Small intestine (tissue), 7 donors: Measurements from ENCODE around the gene STAMBPL1. TPM values are rescaled to one million over a fixed set of nuclear protein-coding genes. Genes with fewer than 3 reads are reported as not detected.

Experiments used
- DNase-seq, 2 donors: peaks; one replicate each; pipeline versions ENCODE4 v3.0.0 to v3.0.0-alpha.2; 2013
- FAIRE-seq: peaks from 2 replicates; lab custom pipeline; 2012; peaks lifted over from hg19 to GRCh38; lab: Jason Lieb, UNC
- H3K27ac ChIP-seq, 3 donors: one replicate each; pipeline ENCODE4 v1.5.1; 2013; ENCODE audit warnings: low read length in 2 of 3, mild to moderate bottlenecking in 2 of 3, control low read depth in 1 of 3, inconsistent platforms in 1 of 3, low read depth in 1 of 3, moderate library complexity in 1 of 3
- H3K27me3 ChIP-seq, 3 donors: one replicate each; pipeline ENCODE4 v1.6.1; 2013; ENCODE audit warnings: low read length in 3 of 3, inconsistent platforms in 1 of 3; ENCODE audit not compliant: control insufficient read depth in 3 of 3, insufficient read depth in 3 of 3
- H3K36me3 ChIP-seq, 3 donors: one replicate each; pipeline ENCODE4 v1.6.1; 2013; ENCODE audit warnings: low read length in 3 of 3, inconsistent platforms in 1 of 3, low read depth in 1 of 3, mild to moderate bottlenecking in 1 of 3, moderate library complexity in 1 of 3; ENCODE audit not compliant: control insufficient read depth in 3 of 3, insufficient read depth in 2 of 3
- H3K4me1 ChIP-seq, 3 donors: one replicate each; pipeline ENCODE4 v1.6.1; 2013; ENCODE audit warnings: low read length in 2 of 3, inconsistent platforms in 1 of 3, low read depth in 1 of 3, mild to moderate bottlenecking in 1 of 3, moderate library complexity in 1 of 3; ENCODE audit not compliant: control insufficient read depth in 3 of 3, insufficient read depth in 2 of 3
- H3K4me3 ChIP-seq, 3 donors: one replicate each; pipeline ENCODE4 v1.5.1; 2013; ENCODE audit warnings: low read length in 3 of 3, control low read depth in 1 of 3, inconsistent platforms in 1 of 3, low read depth in 1 of 3, mild to moderate bottlenecking in 1 of 3, moderate library complexity in 1 of 3
- H3K9me3 ChIP-seq, 2 donors: one replicate each; pipeline ENCODE4 v1.6.1; 2013; ENCODE audit warnings: low read depth in 1 of 2, low read length in 1 of 2; ENCODE audit not compliant: control insufficient read depth in 2 of 2, insufficient read depth in 1 of 2
- WGBS, 3 donors: extraction: QIAGEN DNeasy Blood & Tissue Kit; methylation state at CpG; one replicate each; pipeline ENCODE4 v1.1.7; 2013; 5-methylcytosine and 5-hydroxymethylcytosine counted together
- polyA plus RNA-seq, 4 donors: library from polyadenylated mRNA; stranded (reverse) in 3 of 4; unstranded in 1 of 4; fragments of 200-250 nt in 3 of 4; fragments of 120-200 nt in 1 of 4; gene quantifications; one replicate each; pipeline versions ENCODE4 v1.2.1 to v1.2.3, GENCODE V29; 2013
- donor health status: healthy with polysubstance abuse.
- donor health status: control.
- donor health status: control.
- donor health status: Bipolar disorder and iron deficiency.
- donor health status: healthy.

STAMBPL1 gene
- polyA plus RNA-seq, 4 donors: 2.9 to 27.7 (median 9.4) TPM

DNA sequence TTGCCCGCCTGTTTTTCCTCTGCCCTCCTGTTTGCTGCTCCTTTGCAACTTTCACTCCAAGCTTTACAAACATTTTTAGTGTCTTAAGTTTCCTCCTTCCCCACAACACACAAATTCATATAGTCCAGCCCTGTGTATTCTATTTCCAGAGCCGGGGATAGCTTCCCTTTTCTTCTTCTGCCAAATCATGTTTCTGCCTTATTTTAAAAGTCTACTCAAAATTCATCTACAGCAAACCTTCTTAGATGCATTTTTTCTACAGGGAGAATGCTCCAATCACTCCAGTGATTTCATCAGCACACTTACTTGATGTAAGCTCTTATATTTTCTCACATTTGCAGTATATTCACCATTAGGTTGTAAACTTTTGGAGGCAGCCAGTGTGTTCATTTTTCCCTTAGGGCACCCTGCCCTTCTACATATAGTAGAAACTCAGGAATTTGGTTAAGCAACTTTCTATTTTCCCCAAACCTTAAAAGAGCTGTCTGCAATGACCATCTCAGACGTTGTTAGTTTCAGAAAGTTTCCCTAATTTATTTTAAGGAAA lies 84.9 kb downstream of the STAMBPL1 start:
- Histone ChIP-seq H3K36me3 (no peaks in the 10 kb centered on the region), H3K27me3 (no peaks in the 10 kb centered on the region), H3K9me3 (no peaks in the 10 kb centered on the region), H3K27ac (no peak overlapping the region), H3K4me1 (no peaks in the 10 kb centered on the region), H3K4me3 (no peak overlapping the region)
- FAIRE-seq (no peak), DNase-seq (no peak)
- WGBS, 3 donors: 64 to 86% (median 83%) methylated on average over 3 of the region's 3 CpGs

DNA sequence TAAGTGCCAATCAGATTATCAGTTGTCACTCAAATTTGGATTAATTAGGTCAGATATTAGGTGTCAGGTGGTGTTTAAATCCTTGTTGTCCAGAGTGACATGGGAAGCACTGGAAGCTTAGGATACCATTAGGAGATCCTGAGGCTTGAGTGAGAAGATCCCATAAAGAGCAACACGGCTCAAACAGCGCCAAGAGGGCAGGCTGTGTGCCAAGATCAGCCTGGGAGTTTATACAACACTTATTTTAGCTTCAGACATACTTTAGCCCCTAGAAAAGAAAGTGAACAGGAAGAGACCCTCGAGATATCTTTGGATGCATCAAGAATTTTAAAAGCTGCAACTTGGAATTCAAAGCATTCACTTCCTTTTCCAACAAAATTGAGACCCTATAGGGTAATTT lies 86.8 kb downstream of the STAMBPL1 start:
- no peaks in the 10 kb centered on the region for H3K4me1 ChIP-seq
- H3K27ac ChIP-seq: peak overlapping the region in 1 of 3 donors; percentile 51
- no peaks in the 10 kb centered on the region for H3K9me3 ChIP-seq
- no peaks in the 10 kb centered on the region for H3K27me3 ChIP-seq
- no peak overlapping the region for H3K4me3 ChIP-seq
- no peaks in the 10 kb centered on the region for H3K36me3 ChIP-seq
- no peak for DNase-seq
- WGBS, 3 donors: 51 to 65% (median 59%) methylated on average over 3 of the region's 3 CpGs
- no peak for FAIRE-seq

DNA sequence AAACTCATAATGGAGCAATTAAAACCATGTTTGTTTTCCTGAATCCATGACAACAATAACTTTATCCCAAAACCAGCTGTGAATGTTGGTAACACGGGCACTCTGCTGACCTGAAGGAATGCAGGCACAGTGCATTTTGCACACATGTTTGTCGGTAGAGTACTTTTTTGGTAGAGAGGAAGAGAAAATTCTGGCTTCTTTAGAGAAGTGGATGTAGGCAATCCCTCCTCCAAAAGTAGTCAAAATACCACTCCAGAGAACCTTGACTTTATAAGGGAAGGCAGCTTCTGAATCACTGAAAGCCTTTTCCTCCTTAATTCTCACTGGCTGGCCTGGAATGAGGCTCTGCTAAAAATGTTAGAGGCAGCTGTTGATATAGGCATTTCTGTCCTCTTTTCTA lies 88.3 kb downstream of the STAMBPL1 start:
- 63 to 83% (median 79%) methylated on average over 2 of the region's 2 CpGs for WGBS, 3 donors
- no peak for DNase-seq
- H3K9me3 ChIP-seq: no peaks in the 10 kb centered on the region
- no peak overlapping the region for H3K4me3 ChIP-seq
- H3K27me3 ChIP-seq: no peaks in the 10 kb centered on the region
- FAIRE-seq: no peak
- H3K36me3 ChIP-seq: no peaks in the 10 kb centered on the region
- no peaks in the 10 kb centered on the region for H3K4me1 ChIP-seq
- no peak overlapping the region for H3K27ac ChIP-seq

GRCh38 chr10:88971221-88972061 lies 91.4 kb downstream of the STAMBPL1 start:
- Histone ChIP-seq H3K27ac (peak overlapping the region in 2 of 3 donors; percentile 16 to 21), H3K27me3 (no peaks in the 10 kb centered on the region), H3K9me3 (no peaks in the 10 kb centered on the region), H3K4me3 (no peak overlapping the region), H3K36me3 (no peaks in the 10 kb centered on the region), H3K4me1 (no peaks in the 10 kb centered on the region)
- no peak for DNase-seq
- WGBS, 3 donors: 65 to 89% (median 87%) methylated on average over 5 of the region's 5 CpGs
- FAIRE-seq: no peak

Other genes with a start within 250 kb of the STAMBPL1 start
- gene LIPF, start 215.8 kb upstream of the STAMBPL1 start, polyA plus RNA-seq: 10 to 100 TPM in 1 of 4 donors, 1 to 10 TPM in 2, not detected in 1; 4.5 to 44.3 (median 7.6) TPM
- gene LIPK, start 174.0 kb upstream of the STAMBPL1 start, polyA plus RNA-seq: not detected
- gene LIPN, start 120.2 kb upstream of the STAMBPL1 start, polyA plus RNA-seq: under 1 TPM in 1 of 4 donors, not detected in 3; 0.04 TPM
- under 1 TPM in 1 of 4 donors, not detected in 3; 0.13 TPM for gene LIPM, start 77.5 kb upstream of the STAMBPL1 start, polyA plus RNA-seq
- gene ANKRD22, start 28.4 kb upstream of the STAMBPL1 start, polyA plus RNA-seq: 1 to 10 TPM in 3 of 4 donors, under 1 TPM in 1; 0.81 to 8.5 (median 2.2) TPM
- gene ACTA2, start 72.5 kb downstream of the STAMBPL1 start, polyA plus RNA-seq: 100 to 1,000 TPM in 2 of 4 donors, 10 to 100 TPM in 1, 1 to 10 TPM in 1; 6.5 to 274 (median 82.6) TPM
- 10 to 100 TPM in 1 of 4 donors, 1 to 10 TPM in 3; 3.4 to 11.3 (median 5.7) TPM for gene FAS, start 110.6 kb downstream of the STAMBPL1 start, polyA plus RNA-seq